Measurements from ENCODE around the gene GDPD4.
"Not testable (repeated sequence)": the region's sequence is repeated elsewhere in the genome, so short reads cannot be mapped to it uniquely, and the experiment has no call there.

The GDPD4 gene

GRCh38 chr11:77301510-77301909 is at the start of gene GDPD4:
TSS of gene GDPD4 (minus strand) at chr11:77301686. CDS start at chr11:77285137, 16,549 bp downstream.
- no peak for DNase-seq

GRCh38 chr11:77347948-77348347 is 46.5 kb upstream of the GDPD4 start:
- no peak for DNase-seq

- no peak for DNase-seq
Observed at GRCh38 chr11:77346906-77347603, 45.6 kb upstream of the GDPD4 start.

GRCh38 chr11:77345621-77346020 is 44.1 kb upstream of the GDPD4 start:
- no peak for DNase-seq

GRCh38 chr11:77340501-77340900 is 39.0 kb upstream of the GDPD4 start:
- no peak for DNase-seq

GRCh38 chr11:77332259-77332658 is 30.8 kb upstream of the GDPD4 start:
- DNase-seq: no peak

- DNase-seq: no peak
Observed at GRCh38 chr11:77325159-77325558, 23.7 kb upstream of the GDPD4 start.

GRCh38 chr11:77324508-77324907 is 23.0 kb upstream of the GDPD4 start:
- DNase-seq: no peak

- no peak for DNase-seq
Observed at GRCh38 chr11:77322926-77323590, 21.6 kb upstream of the GDPD4 start.

- no peak for DNase-seq
Observed at GRCh38 chr11:77322506-77322905, 21.0 kb upstream of the GDPD4 start.

GRCh38 chr11:77320351-77320750 is 18.9 kb upstream of the GDPD4 start:
- DNase-seq: no peak

GRCh38 chr11:77318600-77318999 is 17.1 kb upstream of the GDPD4 start:
- DNase-seq: no peak

- DNase-seq: no peak
Observed at GRCh38 chr11:77316733-77317342, 15.4 kb upstream of the GDPD4 start.

- no peak for DNase-seq
Observed at GRCh38 chr11:77312107-77312506, 10.6 kb upstream of the GDPD4 start.

GRCh38 chr11:77311701-77312100 is 10.2 kb upstream of the GDPD4 start:
- no peak for DNase-seq

GRCh38 chr11:77310721-77311120 is 9.2 kb upstream of the GDPD4 start:
- DNase-seq: no peak

- DNase-seq: no peak
Observed at GRCh38 chr11:77309401-77310085, 8.1 kb upstream of the GDPD4 start.

GRCh38 chr11:77308838-77309237 is 7.4 kb upstream of the GDPD4 start:
- no peak for DNase-seq

- no peak for DNase-seq
Observed at GRCh38 chr11:77303328-77303727, 1.8 kb upstream of the GDPD4 start.

- DNase-seq: peak; percentile 9
Observed at GRCh38 chr11:77302752-77303151, 1.3 kb upstream of the GDPD4 start.

- no peak for DNase-seq
Observed at GRCh38 chr11:77300695-77301094, 791 bp downstream of the GDPD4 start.

GRCh38 chr11:77300028-77300427 is 1.5 kb downstream of the GDPD4 start:
- DNase-seq: not testable (repeated sequence)

- DNase-seq: peak; percentile 37
Observed at GRCh38 chr11:77299528-77299993, 1.9 kb downstream of the GDPD4 start.

GRCh38 chr11:77294040-77294439 is 7.4 kb downstream of the GDPD4 start:
- no peak for DNase-seq

All from hematopoietic multipotent progenitor cell treated with erythropoietin and hydrocortisone succinate and interleukin-3 and kit ligand, for 8 days (in vitro differentiated cells).